Loucy (cell line): ENCODE results near the gene RTL9.

Experiments used
- H2AFZ ChIP-seq: fragments of 200-600 bp; sonication (generic); 2 replicates; pipeline ENCODE4 v1.6.0; 2016; ENCODE audit warnings: antibody characterized with exemption, mild to moderate bottlenecking, low read length, moderate library complexity
- H3F3A ChIP-seq: fragments of 200-600 bp; 2 replicates; pipeline ENCODE4 v1.6.0; 2016; ENCODE audit warnings: antibody characterized with exemption, low read depth, mild to moderate bottlenecking
- H3K27me3 ChIP-seq: fragments of 200-600 bp; sonication (generic); 2 replicates; pipeline ENCODE4 v1.6.1; 2014; ENCODE audit warnings: low read length, mild to moderate bottlenecking; ENCODE audit not compliant: insufficient read depth, poor library complexity, severe bottlenecking
- H3K36me3 ChIP-seq: fragments of 200-600 bp; sonication (generic); 2 replicates; pipeline ENCODE4 v1.6.1; 2016; ENCODE audit warnings: low read length; ENCODE audit not compliant: insufficient read depth
- H3K4me1 ChIP-seq: fragments of 200-600 bp; sonication (generic); 2 replicates; pipeline ENCODE4 v1.5.1; 2014; ENCODE audit warnings: low read length, mild to moderate bottlenecking; ENCODE audit not compliant: insufficient read depth, poor library complexity, severe bottlenecking
- H3K4me2 ChIP-seq: fragments of 200-600 bp; sonication (generic); 2 replicates; pipeline ENCODE4 v1.6.0; 2014; ENCODE audit warnings: antibody characterized with exemption, low read length, low read depth, mild to moderate bottlenecking; ENCODE audit not compliant: poor library complexity, severe bottlenecking
- H3K4me3 ChIP-seq: fragments of 200-600 bp; sonication (generic); 2 replicates; pipeline ENCODE4 v1.5.1; 2014; ENCODE audit warnings: low read length, mild to moderate bottlenecking, mixed read lengths; ENCODE audit not compliant: poor library complexity, severe bottlenecking
- H3K79me2 ChIP-seq: fragments of 200-600 bp; sonication (generic); 2 replicates; pipeline ENCODE4 v1.6.1; 2014; ENCODE audit warnings: low read length; ENCODE audit not compliant: insufficient read depth
- H3K9ac ChIP-seq: fragments of 200-600 bp; sonication (generic); 2 replicates; pipeline ENCODE4 v1.6.0; 2014; ENCODE audit warnings: mild to moderate bottlenecking, low read depth, low read length, moderate library complexity; ENCODE audit not compliant: poor library complexity, severe bottlenecking
- H3K9me2 ChIP-seq: fragments of 200-600 bp; sonication (generic); replicated peaks from 2 replicates; pipeline ENCODE4 v1.6.1; 2016; ENCODE audit warnings: low read depth, low read length, mixed read lengths
- H3K9me3 ChIP-seq: fragments of 200-600 bp; sonication (generic); 2 replicates; pipeline ENCODE4 v1.6.1; 2014; ENCODE audit warnings: mild to moderate bottlenecking, antibody characterized with exemption, low read length, low read depth; ENCODE audit not compliant: insufficient read depth
- H4K20me1 ChIP-seq: fragments of 200-600 bp; sonication (generic); 2 replicates; pipeline ENCODE4 v1.6.0; 2014; ENCODE audit warnings: antibody characterized with exemption, low read length, mild to moderate bottlenecking; ENCODE audit not compliant: insufficient read depth, poor library complexity, severe bottlenecking
- CTCF ChIP-seq: fragments of 200-600 bp; sonication (generic); conservative IDR thresholded peaks from 2 replicates; pipeline ENCODE4 v1.5.1; 2014; ENCODE audit warnings: mild to moderate bottlenecking, antibody characterized with exemption, low read length
- EZH2phosphoT487 ChIP-seq: fragments of 200-600 bp; IDR thresholded peaks from 2 replicates; pipeline ENCODE4 v1.6.1; 2018; ENCODE audit warnings: antibody characterized with exemption, mild to moderate bottlenecking, moderate library complexity, borderline replicate concordance

The RTL9 gene

GRCh38 chrX:110397904-110398303 is 39.3 kb downstream of the RTL9 start:
- Histone ChIP-seq H3F3A (no peaks in the 10 kb centered on the region), H3K4me2 (no peak overlapping the region), H3K9me3 (no peaks in the 10 kb centered on the region), H3K27me3 (no peaks in the 10 kb centered on the region), H3K36me3 (no peaks in the 10 kb centered on the region), H3K4me3 (no peak overlapping the region), H3K4me1 (no peaks in the 10 kb centered on the region), H3K9me2 (no peaks in the 10 kb centered on the region), H2AFZ (no peak overlapping the region), H3K79me2 (no peaks in the 10 kb centered on the region), H3K9ac (no peak overlapping the region), H4K20me1 (no peaks in the 10 kb centered on the region)
- TF ChIP-seq EZH2phosphoT487 (no peak), CTCF (no peak)

GRCh38 chrX:110399497-110399896 is 40.8 kb downstream of the RTL9 start:
- Histone ChIP-seq H3K4me1 (no peaks in the 10 kb centered on the region), H3K9me3 (no peaks in the 10 kb centered on the region), H4K20me1 (no peaks in the 10 kb centered on the region), H3K4me2 (no peak overlapping the region), H3K79me2 (no peaks in the 10 kb centered on the region), H3F3A (no peaks in the 10 kb centered on the region), H3K27me3 (no peaks in the 10 kb centered on the region), H3K36me3 (no peaks in the 10 kb centered on the region), H3K9me2 (no peaks in the 10 kb centered on the region), H3K9ac (no peak overlapping the region), H3K4me3 (no peak overlapping the region), H2AFZ (no peak overlapping the region)
- TF ChIP-seq CTCF (no peak), EZH2phosphoT487 (no peak)

GRCh38 chrX:110399966-110400365 is 41.3 kb downstream of the RTL9 start:
- no peaks in the 10 kb centered on the region for H3K27me3 ChIP-seq
- H2AFZ ChIP-seq = no peak overlapping the region
- H3K4me3 ChIP-seq = no peak overlapping the region
- H3K4me1 ChIP-seq = no peaks in the 10 kb centered on the region
- H4K20me1 ChIP-seq = no peaks in the 10 kb centered on the region
- H3K36me3 ChIP-seq = no peaks in the 10 kb centered on the region
- no peaks in the 10 kb centered on the region for H3K79me2 ChIP-seq
- no peaks in the 10 kb centered on the region for H3F3A ChIP-seq
- TF ChIP-seq CTCF (no peak), EZH2phosphoT487 (no peak)
- no peaks in the 10 kb centered on the region for H3K9me3 ChIP-seq
- no peaks in the 10 kb centered on the region for H3K9me2 ChIP-seq
- no peak overlapping the region for H3K4me2 ChIP-seq
- H3K9ac ChIP-seq = no peak overlapping the region
